GM04503 (cell line): Measurements from ENCODE around the gene GLRA1.

ENCODE experiments used
- DNase-seq: peaks from one replicate; pipeline ENCODE4 v3.0.0-alpha.2; 2012; ENCODE audit warnings: low read depth

The GLRA1 gene

DNA sequence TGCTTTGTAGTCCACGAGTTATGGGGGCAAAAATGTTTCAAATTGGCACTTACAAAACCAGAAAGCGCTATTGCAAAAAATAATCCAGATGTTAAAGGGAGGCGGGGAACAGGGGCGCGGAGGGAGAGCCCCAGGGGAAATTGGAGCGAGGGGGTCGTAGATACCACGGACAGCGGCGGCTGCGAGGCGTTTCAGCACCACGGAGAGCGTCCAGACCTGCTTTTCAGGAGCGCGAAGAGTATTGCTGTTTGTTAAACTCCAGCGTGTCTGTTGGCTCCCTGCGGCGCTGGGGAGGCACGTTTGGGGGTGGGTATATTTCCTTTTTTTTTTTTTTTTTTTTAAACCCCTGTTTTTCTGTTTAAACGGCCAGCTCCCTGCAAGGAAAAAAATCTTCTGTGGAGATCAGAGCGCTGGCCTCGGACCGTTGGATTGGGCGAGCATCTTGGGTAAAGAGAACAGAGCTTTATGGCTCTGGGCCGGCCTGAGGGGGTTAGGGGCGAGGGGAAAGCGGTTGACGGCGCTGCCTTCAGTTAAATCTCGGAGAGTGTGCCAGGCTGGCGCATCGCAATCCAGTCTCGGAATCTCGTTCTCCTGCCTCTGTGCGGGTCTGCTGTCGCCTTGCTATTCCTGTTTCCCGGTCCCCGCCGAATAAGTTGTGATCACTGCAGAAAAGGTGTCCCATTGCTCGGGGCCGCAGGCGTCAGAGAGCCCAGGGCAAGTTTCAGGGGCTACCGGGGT, at the start of gene GLRA1:
Gene GLRA1 (minus strand): TSS at position 288 of the 738 bp plus-strand sequence. CDS start 302 bp downstream, outside the sequence.
- DNase-seq = no peak

- no peak for DNase-seq
Observed at GRCh38 chr5:151970885-151971284, 46.2 kb upstream of the GLRA1 start.

DNA sequence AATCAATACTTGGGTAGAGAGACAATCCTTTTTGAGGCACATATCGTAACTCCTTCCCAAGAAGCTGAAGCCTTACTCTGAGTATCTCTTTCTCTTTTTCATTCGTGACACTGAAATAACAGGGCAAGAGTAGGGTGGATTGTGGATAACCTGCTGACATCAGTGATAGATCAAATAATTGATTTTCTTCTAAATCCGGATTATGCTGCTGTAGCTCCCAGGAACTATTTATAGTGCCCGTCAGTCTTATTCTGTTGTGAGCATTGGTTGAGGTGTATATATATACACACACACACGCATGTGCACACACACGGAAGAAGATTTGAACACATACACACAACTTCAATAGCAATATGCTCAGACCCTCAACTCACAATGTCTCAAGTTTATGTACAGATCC, 43.2 kb upstream of the GLRA1 start:
- DNase-seq = no peak

GRCh38 chr5:151966046-151966445, 41.4 kb upstream of the GLRA1 start:
- DNase-seq = no peak

DNA sequence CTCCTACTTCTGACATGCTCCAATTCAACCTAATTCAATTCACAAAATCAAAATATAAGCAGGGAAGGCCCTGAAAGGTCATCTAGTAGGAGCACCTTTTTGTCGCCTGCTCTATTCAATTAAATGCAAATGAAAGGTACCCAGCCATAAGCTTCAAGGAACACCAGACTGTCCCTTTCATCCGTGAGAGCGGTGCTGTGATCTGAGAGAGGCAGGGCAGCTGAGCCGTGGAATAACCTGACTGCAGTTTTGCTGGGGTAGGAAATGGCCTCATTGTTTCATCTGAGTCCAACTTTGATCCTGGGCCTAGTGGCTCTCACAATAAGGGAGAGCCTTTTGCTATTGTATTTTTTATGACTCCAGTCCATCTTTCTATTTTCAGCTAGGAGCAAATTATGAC, 39.8 kb upstream of the GLRA1 start:
- DNase-seq = no peak

DNA sequence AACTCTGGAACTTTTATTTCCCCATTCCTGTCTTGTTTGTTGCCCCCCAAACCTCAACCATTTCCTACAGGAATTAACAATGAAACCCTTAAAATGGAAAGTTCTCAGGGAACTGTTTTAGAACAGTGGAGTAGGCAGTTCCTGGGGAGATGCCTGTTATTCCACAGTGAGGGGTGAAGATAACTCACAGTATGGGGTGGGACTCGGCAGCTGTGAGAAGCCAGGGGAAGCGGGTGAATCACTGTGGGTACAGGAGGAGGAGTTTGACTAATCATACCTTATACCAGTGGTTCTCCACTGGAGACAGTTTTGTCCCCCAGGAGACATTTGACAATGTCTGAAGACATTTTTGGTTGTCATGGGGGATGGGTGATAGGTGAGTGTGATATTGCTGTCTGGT, 36.9 kb upstream of the GLRA1 start:
- DNase-seq = no peak

- no peak for DNase-seq
Observed at GRCh38 chr5:151958111-151958510, 33.5 kb upstream of the GLRA1 start.

DNA sequence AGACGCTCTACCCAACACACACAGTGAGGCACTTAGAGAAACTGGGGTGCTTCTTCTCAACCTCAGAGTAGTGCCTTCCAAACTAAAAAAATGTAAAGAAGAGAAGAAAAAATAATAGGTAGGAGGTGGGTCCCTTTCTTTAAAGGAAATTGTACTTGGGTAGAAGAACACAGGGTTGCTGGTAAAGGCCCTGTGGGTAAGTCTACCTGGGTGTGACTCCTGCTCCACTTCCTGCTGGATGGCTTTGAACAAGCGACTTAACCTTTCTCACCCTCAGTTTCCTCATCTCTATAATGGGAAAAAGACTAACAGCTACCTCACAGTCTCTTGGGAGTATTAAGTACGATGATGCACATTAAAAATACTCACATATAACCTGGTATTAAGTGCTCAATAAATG, 32.1 kb upstream of the GLRA1 start:
- DNase-seq = no peak

GRCh38 chr5:151954255-151954654, 29.6 kb upstream of the GLRA1 start:
- no peak for DNase-seq

- no peak for DNase-seq
Observed at GRCh38 chr5:151953833-151954232, 29.2 kb upstream of the GLRA1 start.

GRCh38 chr5:151952238-151952637, 27.6 kb upstream of the GLRA1 start:
- DNase-seq = no peak

DNA sequence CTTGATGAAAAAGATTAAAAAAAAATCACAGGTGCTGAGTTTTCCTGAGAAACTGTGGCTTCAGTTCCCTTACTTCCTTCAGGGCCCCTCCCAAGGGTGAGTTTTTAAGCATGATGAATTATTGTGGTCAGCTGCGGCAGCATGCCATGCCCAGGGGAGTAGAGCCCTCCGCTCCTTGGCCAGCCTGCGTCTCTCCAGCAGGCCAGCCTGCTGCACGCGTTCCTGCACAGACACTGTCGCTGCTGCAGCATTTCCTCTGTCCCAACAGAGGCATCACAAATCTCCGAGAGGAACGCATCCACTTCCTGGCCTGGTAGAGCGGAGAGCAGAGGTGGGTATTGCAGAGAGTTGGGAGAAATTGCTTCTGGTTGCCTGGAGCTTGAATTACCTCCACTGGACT, 26.1 kb upstream of the GLRA1 start:
- no peak for DNase-seq

- no peak for DNase-seq
Observed at GRCh38 chr5:151949701-151950308, 25.2 kb upstream of the GLRA1 start.

GRCh38 chr5:151949113-151949512, 24.5 kb upstream of the GLRA1 start:
- no peak for DNase-seq

DNA sequence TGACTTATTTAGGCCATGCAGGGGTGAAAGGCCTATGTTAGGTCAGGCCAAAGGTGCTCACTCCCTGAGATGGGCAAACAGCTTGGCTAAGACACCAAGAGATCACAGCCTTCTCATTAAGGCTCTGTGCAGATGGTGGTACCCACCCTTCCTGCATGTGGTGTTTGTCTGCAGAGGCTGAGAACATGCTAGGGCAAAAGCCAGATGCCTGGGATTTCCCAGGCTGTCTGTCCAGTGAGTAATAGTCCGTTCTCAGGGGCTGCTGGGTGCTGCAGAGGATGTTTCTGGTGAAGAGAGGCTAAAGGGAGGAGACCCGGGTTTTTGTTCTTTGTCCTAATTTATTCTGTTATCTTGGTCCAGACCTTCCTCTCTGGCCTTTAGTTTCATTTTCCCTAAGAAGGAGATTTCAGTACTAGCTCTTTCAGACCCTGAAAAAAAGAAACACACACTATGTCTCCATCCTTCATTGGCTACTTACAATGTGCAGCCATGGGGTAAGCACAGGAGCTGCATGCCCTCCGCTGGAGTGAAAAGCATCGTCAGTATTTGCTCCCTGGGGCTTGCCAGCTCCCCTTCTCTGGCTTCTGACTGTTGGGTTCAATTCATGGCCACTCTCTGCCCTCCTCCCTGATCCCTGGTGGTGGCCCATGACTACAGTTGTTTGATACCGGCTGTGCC, 23.4 kb upstream of the GLRA1 start:
- DNase-seq = no peak

- no peak for DNase-seq
Observed at GRCh38 chr5:151937851-151938250, 13.2 kb upstream of the GLRA1 start.

GRCh38 chr5:151935135-151935695, 10.6 kb upstream of the GLRA1 start:
- DNase-seq = no peak

- no peak for DNase-seq
Observed at GRCh38 chr5:151931260-151931659, 6.6 kb upstream of the GLRA1 start.

DNA sequence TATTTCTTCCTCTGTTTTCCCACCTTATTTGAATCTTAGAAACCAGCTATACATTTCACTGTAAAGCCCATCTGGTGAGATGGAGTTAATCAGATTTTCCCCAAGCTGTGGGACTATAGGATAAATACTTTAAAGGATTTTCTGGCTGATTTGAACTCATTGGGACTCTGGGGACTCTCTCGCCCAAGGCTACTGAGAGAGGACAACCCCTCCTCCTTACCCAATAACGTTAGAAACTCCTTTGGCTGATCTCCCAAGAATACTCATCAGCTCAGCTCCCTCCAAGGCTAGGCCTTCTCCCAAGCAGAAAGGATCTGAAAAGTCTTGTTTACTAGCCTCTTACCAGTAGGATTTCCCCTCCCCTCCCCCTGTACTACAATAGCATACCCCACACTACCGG, 1.5 kb upstream of the GLRA1 start:
- DNase-seq = no peak

- DNase-seq = no peak
Observed at GRCh38 chr5:151925340-151925739, 689 bp upstream of the GLRA1 start.

- no peak for DNase-seq
Observed at GRCh38 chr5:151923866-151924476, 680 bp downstream of the GLRA1 start.

- no peak for DNase-seq
Observed at GRCh38 chr5:151921916-151922315, 2.7 kb downstream of the GLRA1 start.

DNA sequence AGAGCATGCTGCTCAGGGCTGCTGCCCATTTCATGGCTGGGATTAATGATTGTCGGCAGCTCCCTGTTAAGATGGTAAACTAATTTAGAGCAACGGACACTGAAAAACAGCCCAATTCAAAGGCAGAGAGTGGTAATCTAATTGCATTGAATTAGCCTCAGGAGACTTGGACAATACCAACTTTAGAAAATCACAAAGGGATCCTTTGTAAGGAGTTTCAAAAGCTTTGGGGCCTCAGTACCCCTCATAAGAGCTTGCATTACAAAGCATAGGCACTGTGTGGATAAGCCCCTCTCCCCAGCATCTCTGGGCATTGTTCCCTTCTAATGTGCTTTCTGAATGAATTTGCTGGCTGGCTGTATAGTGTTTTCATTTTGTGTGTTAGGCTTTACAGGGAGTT, 6.7 kb downstream of the GLRA1 start:
- DNase-seq = no peak
